ENCODE data around the gene YIPF2.
A peak's percentile ranks its signal among the peaks of the same experiment; 100 is the strongest.

The YIPF2 gene

DNA sequence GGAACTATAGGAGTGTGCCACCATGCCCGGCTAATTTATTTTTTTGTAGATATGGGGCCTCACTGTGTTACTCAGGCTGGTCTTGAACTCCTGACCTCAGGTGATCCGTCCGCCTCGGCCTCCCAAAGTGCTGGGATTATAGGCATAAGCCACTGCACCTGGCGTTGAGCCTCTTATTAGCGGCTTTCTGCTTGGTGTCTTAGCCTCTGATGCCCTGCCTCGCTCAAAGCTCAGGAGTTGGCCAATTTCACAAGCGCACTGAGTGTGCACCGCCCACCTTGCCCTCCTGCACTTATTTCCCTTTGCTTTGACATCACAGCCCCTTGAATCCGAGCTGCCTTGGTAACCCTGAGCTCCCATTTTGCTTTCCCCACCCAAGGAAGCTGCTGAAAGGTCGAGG, 10.1 kb downstream of the YIPF2 start:
- H3K4me3 ChIP-seq (ENCODE audit: control insufficient read depth, low read depth, low read length) = no peak overlapping the region
- no peak for DNase-seq (ENCODE audit: low read depth)
- TF ChIP-seq, protein P1, sequence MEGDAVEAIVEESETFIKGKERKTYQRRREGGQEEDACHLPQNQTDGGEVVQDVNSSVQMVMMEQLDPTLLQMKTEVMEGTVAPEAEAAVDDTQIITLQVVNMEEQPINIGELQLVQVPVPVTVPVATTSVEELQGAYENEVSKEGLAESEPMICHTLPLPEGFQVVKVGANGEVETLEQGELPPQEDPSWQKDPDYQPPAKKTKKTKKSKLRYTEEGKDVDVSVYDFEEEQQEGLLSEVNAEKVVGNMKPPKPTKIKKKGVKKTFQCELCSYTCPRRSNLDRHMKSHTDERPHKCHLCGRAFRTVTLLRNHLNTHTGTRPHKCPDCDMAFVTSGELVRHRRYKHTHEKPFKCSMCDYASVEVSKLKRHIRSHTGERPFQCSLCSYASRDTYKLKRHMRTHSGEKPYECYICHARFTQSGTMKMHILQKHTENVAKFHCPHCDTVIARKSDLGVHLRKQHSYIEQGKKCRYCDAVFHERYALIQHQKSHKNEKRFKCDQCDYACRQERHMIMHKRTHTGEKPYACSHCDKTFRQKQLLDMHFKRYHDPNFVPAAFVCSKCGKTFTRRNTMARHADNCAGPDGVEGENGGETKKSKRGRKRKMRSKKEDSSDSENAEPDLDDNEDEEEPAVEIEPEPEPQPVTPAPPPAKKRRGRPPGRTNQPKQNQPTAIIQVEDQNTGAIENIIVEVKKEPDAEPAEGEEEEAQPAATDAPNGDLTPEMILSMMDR (IDR thresholded peaks at IDR 0.05; ENCODE audit: control insufficient read depth, insufficient read depth, low read depth, low read length, missing control alignments) = no peak

DNA sequence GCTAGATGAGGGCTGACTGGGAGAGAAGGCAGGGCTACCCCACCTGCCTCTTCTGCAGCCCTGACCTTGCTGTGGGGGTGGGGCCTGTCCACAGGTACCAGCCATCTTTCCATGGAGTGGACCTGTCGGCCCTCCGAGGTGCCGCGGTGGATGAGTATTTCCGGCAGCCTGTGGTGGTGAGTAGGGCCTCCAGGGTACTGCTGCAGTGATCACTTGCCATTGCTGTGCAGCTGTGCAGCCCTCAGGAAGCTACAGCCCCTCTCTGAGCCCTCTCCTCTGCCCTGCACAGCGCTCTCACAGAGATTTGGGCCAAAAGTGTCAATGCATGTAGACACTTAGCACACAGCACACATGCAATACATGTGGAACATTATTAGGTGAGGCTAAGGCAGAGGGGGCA, 11.8 kb downstream of the YIPF2 start:
- TF ChIP-seq, protein P1 (IDR thresholded peaks at IDR 0.05; ENCODE audit: control insufficient read depth, insufficient read depth, low read depth, low read length, missing control alignments) = no peak
- DNase-seq (ENCODE audit: low read depth) = no peak

DNA sequence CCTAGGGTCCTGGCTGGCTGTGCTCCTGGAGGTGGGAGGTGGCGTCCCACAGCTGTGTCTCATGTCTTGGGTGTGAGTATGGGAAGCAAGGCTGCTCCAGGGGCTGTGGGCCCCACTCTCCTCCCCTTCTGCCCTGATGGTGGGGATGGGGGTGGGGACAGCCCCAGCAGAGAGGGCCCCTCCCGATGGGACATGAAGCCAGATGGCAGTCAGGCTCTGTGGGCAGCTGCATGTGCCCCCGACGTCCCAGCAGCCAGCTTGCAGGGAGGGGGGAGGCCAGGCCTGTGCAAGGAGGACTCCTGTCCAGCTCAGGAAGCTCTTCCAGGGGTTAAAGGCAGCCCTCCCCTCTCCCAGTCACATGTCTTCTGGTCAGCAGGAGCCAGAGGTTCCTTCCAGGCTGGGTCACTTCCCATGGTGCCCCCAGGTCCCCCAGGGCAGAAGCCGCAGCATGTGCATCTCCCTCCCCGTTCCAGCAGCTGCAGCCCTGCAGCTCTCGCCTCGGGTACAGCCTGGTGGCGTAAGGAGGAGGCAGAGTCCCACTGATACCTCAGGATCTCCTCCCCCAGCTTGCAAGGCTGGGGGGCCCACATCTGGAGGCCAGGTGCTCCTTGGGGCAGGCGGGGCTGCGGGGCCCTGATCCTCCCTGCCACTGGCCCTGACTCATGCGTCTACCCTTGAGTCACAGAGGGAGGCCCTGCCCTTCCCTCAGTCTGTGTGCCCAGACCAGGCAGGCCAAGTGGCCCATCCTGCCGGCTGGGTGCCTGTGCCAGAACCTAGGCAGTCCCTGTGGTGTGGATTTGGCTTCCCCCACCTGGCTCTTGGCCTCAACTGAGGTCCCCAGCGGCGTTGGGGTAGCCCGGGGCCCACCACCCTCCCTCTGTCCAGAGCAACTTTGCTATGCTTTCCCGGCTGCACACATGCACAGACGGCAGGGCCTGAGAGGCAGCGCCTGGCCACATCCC, 13.0 kb downstream of the YIPF2 start:
- no peak overlapping the region for H3K4me3 ChIP-seq (ENCODE audit: control insufficient read depth, low read depth, low read length)
- TF ChIP-seq, protein P1 (IDR thresholded peaks at IDR 0.05; ENCODE audit: control insufficient read depth, insufficient read depth, low read depth, low read length, missing control alignments) = peak; percentile 59
- peak; percentile 63 for DNase-seq (ENCODE audit: low read depth)

More for the DNA sequence above, 11.8 kb downstream of the YIPF2 start:
- H3K4me3 ChIP-seq (ENCODE audit: control insufficient read depth, low read depth, low read length) = no peak overlapping the region

DNA sequence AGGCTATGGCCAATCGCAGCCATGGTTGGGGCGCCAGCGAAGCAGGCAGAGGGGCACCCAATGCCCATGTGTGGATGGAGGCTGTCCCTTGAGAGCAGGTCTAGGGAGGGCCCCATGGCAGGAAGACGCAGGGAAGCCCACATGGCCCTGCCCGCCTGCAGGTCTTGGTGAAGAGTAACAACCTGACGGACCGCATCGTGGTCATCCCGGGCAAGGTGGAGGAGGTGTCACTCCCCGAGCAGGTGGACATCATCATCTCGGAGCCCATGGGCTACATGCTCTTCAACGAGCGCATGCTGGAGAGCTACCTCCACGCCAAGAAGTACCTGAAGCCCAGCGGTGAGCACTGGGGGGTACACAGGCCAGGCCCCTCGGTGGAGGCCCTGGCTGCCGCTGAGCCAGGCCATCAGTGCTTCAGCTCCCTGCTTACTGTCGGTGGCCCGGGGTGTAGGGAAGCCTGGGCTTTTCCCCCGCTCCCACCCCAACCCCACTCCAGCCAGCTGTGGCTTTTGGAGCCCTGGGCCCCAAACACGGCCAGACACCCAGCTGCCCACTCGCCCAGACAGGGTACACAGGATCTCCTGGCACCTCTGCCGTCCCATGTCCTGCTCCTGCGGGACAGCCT, 14.6 kb downstream of the YIPF2 start:
- TF ChIP-seq, protein P1 (IDR thresholded peaks at IDR 0.05; ENCODE audit: control insufficient read depth, insufficient read depth, low read depth, low read length, missing control alignments) = no peak
- H3K4me3 ChIP-seq (ENCODE audit: control insufficient read depth, low read depth, low read length) = no peak overlapping the region
- no peak for DNase-seq (ENCODE audit: low read depth)

DNA sequence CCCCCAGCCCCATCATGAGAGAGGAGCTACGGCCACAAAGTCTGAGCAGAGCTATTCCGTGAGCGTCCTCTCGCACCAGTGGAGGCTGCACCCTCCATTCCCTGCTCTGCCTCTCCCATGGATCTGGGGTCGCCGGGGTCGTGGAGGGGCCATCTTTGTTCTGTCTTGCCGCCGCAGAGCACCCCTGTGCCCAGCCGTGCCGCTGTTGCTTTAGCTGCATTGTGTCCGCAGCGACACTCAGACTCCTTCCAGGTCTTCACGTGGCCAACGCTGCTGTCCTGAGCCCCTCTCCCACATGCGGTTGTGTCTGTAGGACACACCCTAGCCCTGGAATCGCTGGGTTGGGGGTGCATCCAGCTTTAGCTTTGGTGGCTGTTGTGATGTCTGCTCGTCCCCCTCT, 15.8 kb downstream of the YIPF2 start:
- DNase-seq (ENCODE audit: low read depth) = no peak
- TF ChIP-seq, protein P1 (IDR thresholded peaks at IDR 0.05; ENCODE audit: control insufficient read depth, insufficient read depth, low read depth, low read length, missing control alignments) = no peak
- no peak overlapping the region for H3K4me3 ChIP-seq (ENCODE audit: control insufficient read depth, low read depth, low read length)

DNA sequence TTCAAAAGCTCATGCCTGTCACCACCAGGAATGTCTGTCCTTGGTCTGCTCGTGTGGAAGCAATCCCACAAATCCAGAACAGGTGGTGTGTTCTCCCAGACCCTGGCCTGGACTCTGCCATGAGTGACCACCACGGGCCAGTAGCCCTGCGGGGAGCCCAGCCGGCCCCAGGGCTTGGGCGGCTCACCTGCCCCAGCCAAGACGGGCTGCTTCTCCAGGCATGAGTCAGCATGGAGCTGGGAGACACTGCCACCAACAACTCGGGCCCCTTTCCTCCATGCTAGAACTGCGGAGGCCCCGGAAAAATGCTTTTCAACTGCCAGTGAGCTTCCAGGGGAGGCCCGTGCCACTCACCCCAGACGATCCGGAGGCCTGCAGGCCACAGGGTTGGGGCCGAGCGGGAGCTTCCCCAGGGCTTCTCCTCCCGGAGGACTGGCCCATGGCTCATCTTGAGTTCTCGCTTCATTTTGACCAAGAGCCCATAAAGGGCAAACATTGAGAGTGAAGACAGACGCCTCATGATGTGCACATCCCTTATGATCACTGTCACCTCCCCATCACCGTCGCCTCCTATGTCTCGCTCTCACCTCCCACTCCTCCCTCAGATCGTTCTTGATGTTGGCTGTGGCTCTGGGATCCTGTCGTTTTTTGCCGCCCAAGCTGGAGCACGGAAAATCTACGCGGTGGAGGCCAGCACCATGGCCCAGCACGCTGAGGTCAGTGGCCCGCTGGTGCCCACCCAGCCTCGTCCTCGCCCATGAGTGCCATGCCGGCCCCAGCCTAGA, 16.7 kb downstream of the YIPF2 start:
- no peak overlapping the region for H3K4me3 ChIP-seq (ENCODE audit: control insufficient read depth, low read depth, low read length)
- TF ChIP-seq, protein P1 (IDR thresholded peaks at IDR 0.05; ENCODE audit: control insufficient read depth, insufficient read depth, low read depth, low read length, missing control alignments) = no peak
- no peak for DNase-seq (ENCODE audit: low read depth)
